ENCODE data around the gene TGFB3.

DNA sequence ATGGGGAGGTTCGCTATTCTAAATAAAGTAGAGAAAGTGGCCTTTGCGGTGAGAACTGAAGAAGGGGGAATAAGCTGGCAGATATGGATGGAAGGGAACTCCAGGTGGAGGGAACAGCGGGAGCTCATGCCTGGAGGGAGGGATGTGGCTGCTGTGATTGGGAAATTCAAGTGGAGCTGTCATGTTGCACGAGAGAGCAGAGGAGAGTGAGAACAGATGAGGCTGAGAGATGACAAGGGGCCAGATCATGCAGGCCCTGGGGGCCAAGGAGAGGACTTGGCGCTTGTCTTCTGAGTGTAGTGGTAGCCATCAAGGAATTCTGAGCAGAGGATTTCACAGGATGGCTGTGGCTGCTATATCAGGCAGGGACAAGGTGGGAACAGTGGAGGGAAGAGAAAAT lies 35.0 kb downstream of the TGFB3 start:
- TF ChIP-seq POLR2AphosphoS5 (IDR thresholded peaks at IDR 0.05; ENCODE audit: borderline replicate concordance, low read depth, low read length) (no peak), EZH2 (IDR thresholded peaks at IDR 0.05) (no peak)
